Activated CD8-positive, alpha-beta memory T cell treated with anti-CD3 and anti-CD28 coated beads, Interleukin-2, amount 50 U/mL, for 1 hour (primary cell): ENCODE results near the gene MTG1.
"Not testable (repeated sequence)": the region's sequence is repeated elsewhere in the genome, so short reads cannot be mapped to it uniquely, and the experiment has no call there.

Source experiments
- DNase-seq: peaks from one replicate; pipeline ENCODE4 v3.0.0-alpha.2; 2020; ENCODE audit errors: extremely low read depth

MTG1 gene

GRCh38 chr10:133465950-133466474 lies 72.1 kb downstream of the MTG1 start:
- DNase-seq = no peak

- no peak for DNase-seq
These were observed 72.8 kb downstream of the MTG1 start for GRCh38 chr10:133466683-133467275.

- DNase-seq = no peak
These were observed 73.4 kb downstream of the MTG1 start for GRCh38 chr10:133467286-133467911.

- DNase-seq = not testable (repeated sequence)
These were observed 75.2 kb downstream of the MTG1 start for GRCh38 chr10:133469205-133469604.

DNA sequence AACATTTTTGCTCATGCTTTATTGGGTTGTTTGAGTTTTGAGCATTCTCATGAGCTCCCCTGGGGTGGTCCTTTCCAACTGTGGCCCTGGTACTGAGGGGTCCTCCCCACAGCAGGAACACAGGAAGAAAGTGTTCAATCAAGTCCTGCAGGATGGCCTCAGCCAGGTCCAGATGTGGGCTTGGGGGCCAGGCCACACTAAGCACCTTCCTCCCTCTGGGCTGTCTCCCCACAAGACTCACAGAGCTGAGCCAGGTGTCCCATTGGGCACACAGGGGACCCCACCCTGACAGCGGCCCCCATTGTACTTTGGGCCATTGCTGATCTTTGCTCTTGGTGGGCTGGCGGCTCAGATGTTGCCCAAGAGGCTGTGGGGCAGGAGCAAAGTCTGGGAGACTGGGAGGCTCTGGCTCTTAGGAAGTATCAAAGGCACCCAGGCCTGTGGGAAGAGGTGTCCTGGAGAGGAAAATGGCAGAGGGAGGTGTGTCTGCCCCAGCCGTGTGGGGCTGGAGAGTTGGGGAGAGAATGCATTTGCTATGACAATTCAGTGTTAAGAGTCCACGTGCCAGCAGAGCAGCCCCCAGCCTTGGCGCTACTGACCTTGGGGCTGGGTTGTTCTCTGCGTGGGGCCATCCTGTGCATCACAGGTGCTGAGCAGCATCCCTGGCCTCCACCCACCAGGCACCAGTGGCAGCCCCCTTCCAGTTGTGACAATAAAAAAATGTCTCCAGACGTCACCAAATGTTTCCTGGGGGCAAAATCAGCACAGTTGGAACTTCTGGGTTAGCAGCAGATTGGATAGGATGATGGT lies 77.5 kb downstream of the MTG1 start:
- DNase-seq = no peak
